T-cell (primary cell): ENCODE measurements around the gene RUNX2. TPM values are rescaled to one million over a fixed set of nuclear protein-coding genes. Genes with fewer than 3 reads are reported as not detected.

ENCODE experiments used
- ATAC-seq, 4 experiments: fragments of 200-7000 bp in 3 of 4; fragments of 150-1000 bp in 1 of 4; cut with Tn5 transposase; replicated peaks in 1 of 4; 1 replicate in 3 of 4; 2 replicates in 1 of 4; pipeline ENCODE4 v1.10.0; 2021; ENCODE audit warnings: moderate library complexity in 3 of 4, mild to moderate bottlenecking in 2 of 4, moderate number of reproducible peaks in 1 of 4
- CTCF ChIA-PET, 2 donors: fragments of 300-600 bp; sonication (Branson Sonifier 250); formaldehyde crosslinking; loops; one replicate each; lab custom pipeline; 2022; ENCODE audit warnings: antibody characterized with exemption in 2 of 2; lab: Charles Lee
- POLR2A ChIA-PET, 2 donors: fragments of 300-600 bp; sonication (Branson Sonifier 250); formaldehyde crosslinking; loops; one replicate each; lab custom pipeline; 2022; ENCODE audit warnings: antibody characterized with exemption in 2 of 2; lab: Charles Lee
- DNase-seq, 35 experiments: peaks; one replicate each; pipeline versions ENCODE4 v3.0.0 to v3.0.0-alpha.2; 2013 to 2023
- H3K27ac ChIP-seq: one replicate; pipeline ENCODE4 v1.5.1; 2013; ENCODE audit warnings: low read length
- H3K27me3 ChIP-seq, 2 experiments: replicated peaks in 1 of 2; 1 replicate in 1 of 2; 2 replicates in 1 of 2; pipeline versions ENCODE4 v1.6.1 to v1.7.0; 2013; ENCODE audit warnings: low read length in 1 of 2, mixed read lengths in 1 of 2; ENCODE audit not compliant: control insufficient read depth in 2 of 2, insufficient read depth in 2 of 2; ENCODE audit errors: extremely low read depth in 1 of 2
- H3K36me3 ChIP-seq, 2 donors: 1 replicate in 1 of 2; 2 replicates in 1 of 2; pipeline versions ENCODE4 v1.6.1 to v1.7.0; 2013; ENCODE audit warnings: low read length in 1 of 2; ENCODE audit not compliant: control insufficient read depth in 2 of 2, insufficient read depth in 1 of 2; ENCODE audit errors: extremely low read depth in 1 of 2
- H3K4me1 ChIP-seq, 2 experiments: 1 replicate in 1 of 2; 2 replicates in 1 of 2; pipeline versions ENCODE4 v1.6.1 to v1.7.0; 2013; ENCODE audit warnings: low read length in 2 of 2, mixed read lengths in 1 of 2; ENCODE audit not compliant: insufficient read depth in 2 of 2, control insufficient read depth in 1 of 2; ENCODE audit errors: extremely low read depth in 1 of 2
- H3K4me3 ChIP-seq, 2 donors: 1 replicate in 1 of 2; 2 replicates in 1 of 2; pipeline versions ENCODE4 v1.5.1 to v1.7.0; 2013; ENCODE audit warnings: mild to moderate bottlenecking in 2 of 2, low read length in 1 of 2, moderate library complexity in 1 of 2; ENCODE audit not compliant: control insufficient read depth in 1 of 2; ENCODE audit errors: extremely low read depth in 1 of 2
- H3K9me3 ChIP-seq: 2 replicates; pipeline ENCODE4 v1.7.0; 2013
- H3K27ac Mint-ChIP-seq, 2 donors: one replicate each; pipeline ENCODE4 v1.8.0; 2020 to 2021; ENCODE audit warnings: mild to moderate bottlenecking in 2 of 2, mixed read lengths in 2 of 2
- H3K27me3 Mint-ChIP-seq, 2 donors: one replicate each; pipeline ENCODE4 v1.8.0; 2021 to 2022; ENCODE audit warnings: mixed read lengths in 2 of 2
- H3K36me3 Mint-ChIP-seq: one replicate; pipeline ENCODE4 v1.8.0; 2021; ENCODE audit warnings: mixed read lengths
- H3K4me1 Mint-ChIP-seq, 3 donors: one replicate each; pipeline ENCODE4 v1.8.0; 2020 to 2022; ENCODE audit warnings: mixed read lengths in 3 of 3, mild to moderate bottlenecking in 1 of 3
- H3K4me3 Mint-ChIP-seq, 3 donors: one replicate each; pipeline ENCODE4 v1.8.0; 2020 to 2022; ENCODE audit warnings: mild to moderate bottlenecking in 3 of 3, mixed read lengths in 3 of 3, moderate library complexity in 3 of 3
- H3K9me3 Mint-ChIP-seq, 3 donors: one replicate each; pipeline ENCODE4 v1.8.0; 2020 to 2022; ENCODE audit warnings: mixed read lengths in 3 of 3
- WGBS: methylation state at CpG from one replicate; pipeline ENCODE4 v1.1.5; 2013; ENCODE audit warnings: missing lambda C conversion rate; ENCODE audit not compliant: insufficient coverage; 5-methylcytosine and 5-hydroxymethylcytosine counted together
- total RNA-seq, 35 experiments: library from RNA in 6 of 35; stranded (reverse) in 6 of 35; fragments of 120-200 nt in 1 of 35; gene quantifications; one replicate each; pipeline versions ENCODE4 v1.2.1 to v1.2.4 and lab custom pipeline; 2013 to 2026

Gene RUNX2
- total RNA-seq, 5 donors from 2014 or later (not counting 1 experiment from before 2014, with no cell fraction given) = 14.4 to 31.8 (median 22.4) TPM

DNA sequence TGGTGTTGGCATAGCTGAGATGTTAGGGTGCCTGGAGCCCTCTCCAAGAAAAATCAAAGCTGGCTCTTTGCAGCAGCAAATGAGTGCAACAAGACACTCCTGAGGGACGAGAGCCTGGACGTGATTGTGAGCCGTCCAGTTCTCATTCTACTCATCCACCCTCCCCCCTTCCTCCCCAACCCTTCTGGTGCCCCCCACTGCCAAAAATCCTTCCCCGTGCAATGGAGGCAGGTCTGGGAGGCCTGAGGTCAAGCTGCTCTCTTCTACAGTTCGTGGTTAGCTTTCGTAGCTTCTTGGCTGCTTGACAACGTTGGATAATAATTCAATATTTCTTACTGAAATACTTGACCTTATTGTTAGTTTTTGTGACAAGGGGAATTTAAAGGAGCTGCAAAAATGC, 234.9 kb downstream of the RUNX2 start:
- peaks cover 0 to 7% (median 5%) of the 10 kb centered on the region in 3 donors for H3K4me1 Mint-ChIP-seq
- DNase-seq (no peak), ATAC-seq (no peak)
- H3K4me3 Mint-ChIP-seq = no peak overlapping the region
- Histone ChIP-seq H3K9me3 (no peaks in the 10 kb centered on the region), H3K36me3 (no peaks in the 10 kb centered on the region), H3K27me3 (no peaks in the 10 kb centered on the region), H3K4me3 (no peak overlapping the region), H3K4me1 (no peaks in the 10 kb centered on the region), H3K27ac (no peak overlapping the region)
- 94% methylated on average over 3 of the region's 7 CpGs for WGBS
- peaks cover 0 to 5% (median 0%) of the 10 kb centered on the region in 3 donors for H3K9me3 Mint-ChIP-seq
- H3K27ac Mint-ChIP-seq = no peak overlapping the region
- H3K36me3 Mint-ChIP-seq = peaks cover 4% of the 10 kb centered on the region
- H3K27me3 Mint-ChIP-seq = no peaks in the 10 kb centered on the region
- ChIA-PET POLR2A (interaction anchor here in 1 of 2 donors (0.5 kb wide), 1 partner anchor 31 kb away, joined by 5 read pairs; no protein-coding TSS in a partner anchor), CTCF (no interaction called here)

DNA sequence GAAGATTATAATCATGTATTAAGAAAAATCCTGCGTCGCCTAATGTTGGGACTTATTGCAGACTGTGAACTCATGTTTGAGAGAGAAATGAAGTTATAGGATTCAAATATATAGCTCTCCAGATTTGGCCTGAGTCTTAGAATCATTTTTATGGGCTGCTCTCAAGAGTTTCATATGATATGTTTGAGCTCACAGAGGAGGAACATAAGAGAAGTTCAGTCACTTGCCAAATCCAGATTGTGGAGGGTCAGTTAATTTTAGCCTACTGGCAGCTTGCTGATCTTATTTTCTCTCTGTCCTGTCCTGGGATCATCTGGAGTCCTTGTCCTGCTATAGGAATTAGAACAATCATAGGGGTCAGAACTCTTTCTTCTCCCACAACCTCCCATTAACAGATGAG, 235.7 kb downstream of the RUNX2 start:
- Histone ChIP-seq H3K4me1 (no peaks in the 10 kb centered on the region), H3K27ac (no peak overlapping the region), H3K27me3 (no peaks in the 10 kb centered on the region), H3K36me3 (no peaks in the 10 kb centered on the region), H3K9me3 (no peaks in the 10 kb centered on the region), H3K4me3 (no peak overlapping the region)
- ATAC-seq (no peak), DNase-seq (no peak)
- no peak overlapping the region for H3K4me3 Mint-ChIP-seq
- ChIA-PET CTCF (no interaction called here), POLR2A (interaction anchor here in 1 of 2 donors (0.5 kb wide), 1 partner anchor 32 kb away, joined by 5 read pairs; no protein-coding TSS in a partner anchor)
- H3K9me3 Mint-ChIP-seq = peaks cover 0 to 5% (median 0%) of the 10 kb centered on the region in 3 donors
- no CpG with 5 or more reads among the region's 2 CpGs for WGBS
- peaks cover 0 to 8% (median 8%) of the 10 kb centered on the region in 3 donors for H3K4me1 Mint-ChIP-seq
- no peak overlapping the region for H3K27ac Mint-ChIP-seq
- peaks cover 7% of the 10 kb centered on the region for H3K36me3 Mint-ChIP-seq
- H3K27me3 Mint-ChIP-seq = no peaks in the 10 kb centered on the region

GRCh38 chr6:45566882-45567281, 238.8 kb downstream of the RUNX2 start:
- Histone ChIP-seq H3K4me1 (peaks cover 0 to 6% of the 10 kb centered on the region in 2 experiments), H3K27ac (no peak overlapping the region), H3K4me3 (no peak overlapping the region), H3K27me3 (no peaks in the 10 kb centered on the region), H3K36me3 (no peaks in the 10 kb centered on the region), H3K9me3 (no peaks in the 10 kb centered on the region)
- no peaks in the 10 kb centered on the region for H3K27me3 Mint-ChIP-seq
- WGBS = 100% methylated on average over 1 of the region's 4 CpGs
- POLR2A ChIA-PET = no interaction called here
- no peak overlapping the region for H3K27ac Mint-ChIP-seq
- DNase-seq (no peak), ATAC-seq (no peak)
- H3K4me3 Mint-ChIP-seq = no peak overlapping the region
- H3K4me1 Mint-ChIP-seq = peaks cover 2 to 10% (median 8%) of the 10 kb centered on the region in 3 donors
- peaks cover 9% of the 10 kb centered on the region for H3K36me3 Mint-ChIP-seq
- CTCF ChIA-PET = no interaction called here
- H3K9me3 Mint-ChIP-seq = peaks cover 0 to 5% (median 0%) of the 10 kb centered on the region in 3 donors

- Mint-ChIP-seq H3K27ac (no peak overlapping the region), H3K4me1 (peaks cover 7 to 17% (median 14%) of the 10 kb centered on the region in 3 donors), H3K36me3 (peaks cover 9% of the 10 kb centered on the region), H3K27me3 (no peaks in the 10 kb centered on the region), H3K4me3 (no peak overlapping the region), H3K9me3 (peaks cover 0 to 5% (median 0%) of the 10 kb centered on the region in 3 donors)
- Histone ChIP-seq H3K9me3 (no peaks in the 10 kb centered on the region), H3K4me3 (no peak overlapping the region), H3K27me3 (no peaks in the 10 kb centered on the region), H3K27ac (no peak overlapping the region), H3K4me1 (peaks cover 2 to 10% of the 10 kb centered on the region in 2 experiments), H3K36me3 (no peaks in the 10 kb centered on the region)
- no peak for ATAC-seq
- ChIA-PET POLR2A (interaction anchor here in 1 of 2 donors (0.6 kb wide), 1 partner anchor 997 kb away, joined by 4 read pairs; no protein-coding TSS in a partner anchor), CTCF (no interaction called here)
- WGBS = no CpG with 5 or more reads among the region's 2 CpGs
- DNase-seq = no peak
Observed at GRCh38 chr6:45567879-45568278, 239.7 kb downstream of the RUNX2 start.

DNA sequence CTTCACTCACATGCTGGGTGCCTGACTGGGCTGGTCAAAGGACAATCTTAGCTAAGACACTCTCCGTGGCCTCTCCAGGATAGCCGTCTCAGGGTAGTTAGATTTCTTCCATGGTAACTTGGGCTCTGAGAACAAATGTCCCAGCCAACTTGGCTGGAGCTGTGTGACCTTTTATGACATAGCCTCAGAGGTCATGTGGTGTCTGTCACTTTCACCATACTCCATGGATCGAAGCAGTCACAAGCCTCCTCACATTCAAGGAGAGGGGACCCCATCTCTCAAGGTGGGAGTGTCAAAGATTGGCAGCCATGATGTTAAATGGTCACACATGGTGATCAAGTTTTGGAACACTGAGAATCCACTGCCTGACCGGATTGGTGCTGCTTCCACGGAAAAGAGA, 240.5 kb downstream of the RUNX2 start:
- Mint-ChIP-seq H3K4me1 (peaks cover 14 to 25% (median 19%) of the 10 kb centered on the region in 3 donors), H3K4me3 (no peak overlapping the region), H3K27ac (no peak overlapping the region), H3K9me3 (peaks cover 0 to 5% (median 0%) of the 10 kb centered on the region in 3 donors), H3K27me3 (no peaks in the 10 kb centered on the region), H3K36me3 (peaks cover 9% of the 10 kb centered on the region)
- Histone ChIP-seq H3K4me3 (no peak overlapping the region), H3K4me1 (peaks cover 3 to 18% of the 10 kb centered on the region in 2 experiments), H3K36me3 (no peaks in the 10 kb centered on the region), H3K27ac (no peak overlapping the region), H3K9me3 (no peaks in the 10 kb centered on the region), H3K27me3 (no peaks in the 10 kb centered on the region)
- no peak for DNase-seq
- POLR2A ChIA-PET = no interaction called here
- ATAC-seq = no peak
- WGBS = 96% methylated on average over 4 of the region's 5 CpGs
- CTCF ChIA-PET = no interaction called here

GRCh38 chr6:45569210-45569945, 241.2 kb downstream of the RUNX2 start:
- WGBS = 93% methylated on average over 3 of the region's 6 CpGs
- Histone ChIP-seq H3K36me3 (no peaks in the 10 kb centered on the region), H3K4me1 (peaks cover 3 to 18% of the 10 kb centered on the region in 2 experiments), H3K27ac (no peak overlapping the region), H3K9me3 (no peaks in the 10 kb centered on the region), H3K4me3 (no peak overlapping the region), H3K27me3 (no peaks in the 10 kb centered on the region)
- ATAC-seq (no peak), DNase-seq (no peak)
- ChIA-PET POLR2A (no interaction called here), CTCF (no interaction called here)
- peaks cover 20 to 31% (median 25%) of the 10 kb centered on the region in 3 donors for H3K4me1 Mint-ChIP-seq
- H3K27ac Mint-ChIP-seq = no peak overlapping the region
- H3K9me3 Mint-ChIP-seq = peaks cover 0 to 5% (median 0%) of the 10 kb centered on the region in 3 donors
- peaks cover 9% of the 10 kb centered on the region for H3K36me3 Mint-ChIP-seq
- H3K4me3 Mint-ChIP-seq = no peak overlapping the region
- no peaks in the 10 kb centered on the region for H3K27me3 Mint-ChIP-seq
